HG03095 (cell line): ENCODE measurements around the gene KNDC1.

Experiments used
- ATAC-seq: cut with Tn5 transposase; IDR thresholded peaks from one replicate; pipeline ENCODE4 v1.9.1; 2021; ENCODE audit warnings: moderate library complexity; ENCODE audit not compliant: unreplicated experiment

Gene KNDC1

DNA sequence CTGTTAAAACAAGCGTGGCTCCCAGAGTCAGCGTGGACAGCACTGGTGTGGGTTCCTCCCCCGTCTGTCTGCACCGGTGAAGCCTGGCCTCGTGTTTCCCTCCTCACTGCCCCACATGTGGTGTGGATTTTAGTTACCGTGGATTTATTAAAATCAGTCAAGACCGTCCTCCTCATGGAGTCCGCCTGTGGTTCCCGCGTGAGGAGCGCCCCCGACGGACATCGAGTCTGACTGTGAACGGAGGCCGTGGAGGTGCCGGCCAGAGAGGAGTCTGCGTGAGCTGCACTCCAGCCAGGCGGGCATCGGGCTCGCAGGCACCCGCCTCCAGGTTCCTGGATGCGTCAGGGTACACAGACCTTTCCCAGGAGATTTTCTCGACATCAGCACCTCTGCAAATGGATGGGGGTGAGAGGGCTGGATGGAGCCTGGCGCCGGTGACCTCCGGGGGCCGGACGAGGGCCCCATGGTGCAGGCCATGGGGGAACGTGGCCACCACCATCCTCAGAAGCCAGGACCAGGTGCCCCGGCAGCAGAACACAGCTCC, 43.7 kb downstream of the KNDC1 start:
- no peak for ATAC-seq

DNA sequence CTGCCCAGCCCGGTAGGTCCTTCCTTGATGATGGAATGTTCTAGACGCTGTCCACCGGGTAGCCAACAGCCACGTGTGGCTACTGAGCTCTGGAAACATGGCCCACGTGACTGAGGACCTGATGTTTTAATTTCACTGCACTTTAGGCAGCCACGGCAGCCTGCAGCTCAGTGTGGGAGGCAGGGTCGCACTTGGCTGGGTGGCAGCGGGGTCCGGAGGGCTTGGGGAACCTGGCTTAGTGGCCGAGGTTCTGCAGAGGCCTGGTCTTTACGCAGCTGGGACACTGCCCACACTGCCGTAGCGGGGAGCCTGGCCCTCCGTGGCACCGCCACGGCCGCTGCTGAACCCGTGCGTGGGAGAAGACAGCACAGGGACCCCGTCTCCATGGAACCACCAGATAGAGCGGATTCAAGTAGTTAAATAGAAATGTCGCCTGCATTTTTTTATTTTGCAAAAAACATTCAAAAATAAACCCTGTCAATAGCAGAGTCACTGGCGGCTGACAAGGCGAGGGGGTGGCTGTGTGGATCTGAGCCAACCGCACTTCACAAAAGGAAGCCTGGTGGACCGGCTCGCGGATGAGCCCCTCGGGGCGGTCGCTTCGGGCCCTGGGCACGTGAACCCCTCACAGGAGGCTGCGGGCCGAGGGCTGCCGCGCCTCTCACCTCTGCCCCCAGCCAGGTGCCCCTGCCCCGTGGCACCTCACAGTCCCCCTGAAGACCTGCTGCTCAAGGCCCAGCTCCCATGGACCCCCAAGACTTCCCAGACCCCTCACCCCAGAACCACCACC, 44.4 kb downstream of the KNDC1 start:
- ATAC-seq = no peak

DNA sequence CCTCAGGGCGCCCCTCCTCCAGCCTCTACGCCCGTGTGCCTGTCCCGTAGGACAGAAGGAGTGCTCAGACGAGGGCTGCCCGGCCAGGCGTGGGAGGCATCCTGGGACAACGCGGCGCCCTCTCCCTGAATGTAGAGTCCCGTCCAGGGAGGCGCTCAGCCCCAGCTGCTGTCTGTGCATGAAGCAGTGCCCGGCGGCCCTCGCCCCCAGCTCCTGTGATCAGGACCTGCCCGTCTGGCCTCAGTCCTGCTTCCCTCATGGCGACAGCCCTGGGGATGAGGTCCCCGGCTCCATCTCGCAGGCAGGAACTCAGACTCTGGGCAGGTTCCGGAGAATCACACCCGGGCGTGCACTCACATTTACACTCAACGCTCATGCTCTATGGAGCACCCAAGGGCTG, 45.1 kb downstream of the KNDC1 start:
- no peak for ATAC-seq

DNA sequence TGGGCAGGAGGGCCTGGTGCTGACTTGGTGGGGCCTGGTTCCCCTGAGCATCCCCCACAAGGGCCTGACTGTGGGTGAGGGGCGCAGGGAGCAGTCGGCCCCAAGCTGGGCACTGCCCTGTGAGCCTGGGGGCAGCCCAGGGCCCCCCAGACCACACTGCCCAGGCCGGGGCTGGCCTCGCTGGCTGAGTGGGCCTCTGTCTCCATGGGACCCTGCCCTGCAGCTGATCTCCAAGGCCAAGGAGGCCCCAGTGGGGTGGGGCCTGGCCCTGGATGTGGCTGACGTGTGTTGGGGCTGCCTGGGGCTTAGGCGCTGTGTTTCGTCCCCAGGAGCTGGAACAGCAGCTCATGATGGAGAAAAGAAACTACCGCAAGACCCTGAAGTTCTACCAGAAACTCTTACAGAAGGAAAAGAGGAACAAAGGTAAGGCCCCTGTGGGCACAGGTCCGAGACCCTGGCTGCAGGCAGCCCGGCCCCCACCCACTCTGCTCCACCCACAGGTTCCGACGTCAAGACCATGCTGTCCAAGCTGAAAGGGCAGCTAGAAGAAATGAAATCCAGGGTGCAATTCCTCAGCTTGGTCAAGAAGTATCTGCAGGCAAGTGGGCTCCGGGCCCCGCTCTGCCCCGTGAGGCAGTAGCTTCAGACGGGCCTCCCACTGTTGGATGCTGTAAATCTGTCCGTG, 46.5 kb downstream of the KNDC1 start:
- no peak for ATAC-seq

DNA sequence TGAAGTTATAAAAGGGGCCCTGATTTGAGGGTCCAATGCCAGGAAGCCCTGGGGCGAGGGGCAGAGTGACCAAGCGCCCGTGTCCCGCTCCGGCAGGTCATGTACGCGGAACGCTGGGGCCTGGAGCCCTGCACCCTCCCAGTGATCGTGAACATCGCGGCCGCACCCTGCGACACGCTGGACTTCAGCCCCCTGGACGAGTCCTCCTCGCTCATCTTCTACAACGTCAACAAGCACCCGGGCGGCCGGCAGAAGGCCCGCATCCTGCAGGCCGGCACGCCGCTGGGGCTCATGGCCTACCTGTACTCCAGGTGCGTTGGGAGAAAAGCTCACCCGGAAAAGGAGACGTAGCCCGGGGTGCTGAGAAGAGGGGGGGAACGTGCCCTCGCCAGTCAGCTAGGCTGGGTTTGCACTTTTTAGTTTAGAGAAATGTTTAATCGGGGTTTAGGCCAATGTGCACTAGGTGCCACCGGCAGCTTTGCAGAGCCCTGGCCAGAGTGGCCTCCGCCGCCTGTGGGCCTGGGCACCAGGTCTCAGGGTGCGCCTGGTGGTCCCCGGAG, 47.1 kb downstream of the KNDC1 start:
- no peak for ATAC-seq

DNA sequence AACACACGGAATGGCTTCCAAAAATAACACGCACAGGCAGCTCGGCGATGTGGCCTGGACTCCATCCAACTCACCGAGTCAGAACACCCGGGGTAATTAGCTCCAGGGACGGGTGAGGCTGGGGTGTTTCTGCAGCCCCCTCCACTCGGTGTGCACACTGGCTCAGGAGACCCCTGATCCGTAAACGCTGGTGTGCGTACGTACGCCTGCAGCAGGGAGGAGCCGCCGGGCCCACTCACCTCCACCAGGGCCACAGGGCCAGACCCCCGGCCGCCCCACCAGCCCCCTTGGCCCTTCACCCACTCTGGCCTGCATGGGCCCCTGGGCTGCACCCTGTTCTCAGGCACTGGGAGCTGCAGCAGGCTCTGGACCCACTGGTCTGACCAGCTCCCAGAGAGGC, 47.6 kb downstream of the KNDC1 start:
- ATAC-seq = no peak

DNA sequence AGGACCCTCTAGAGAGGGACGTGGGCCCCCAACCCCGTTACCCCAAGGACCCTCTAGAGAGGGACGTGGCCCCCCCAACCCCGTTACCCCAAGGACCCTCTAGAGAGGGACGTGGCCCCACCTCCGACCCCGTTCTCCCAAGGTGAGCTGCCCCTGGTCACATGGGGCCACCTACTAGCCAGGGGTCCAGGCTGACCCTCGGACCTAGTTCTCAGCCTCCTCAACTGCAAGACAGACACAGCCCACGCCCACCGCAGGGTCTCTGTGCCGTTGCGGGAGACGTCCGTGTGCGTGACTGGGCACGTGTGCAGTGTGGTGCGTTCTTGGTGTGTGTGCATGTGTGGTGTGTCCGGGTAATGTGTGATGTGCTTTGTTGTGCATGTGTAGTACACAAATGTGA, 48.4 kb downstream of the KNDC1 start:
- no peak for ATAC-seq

DNA sequence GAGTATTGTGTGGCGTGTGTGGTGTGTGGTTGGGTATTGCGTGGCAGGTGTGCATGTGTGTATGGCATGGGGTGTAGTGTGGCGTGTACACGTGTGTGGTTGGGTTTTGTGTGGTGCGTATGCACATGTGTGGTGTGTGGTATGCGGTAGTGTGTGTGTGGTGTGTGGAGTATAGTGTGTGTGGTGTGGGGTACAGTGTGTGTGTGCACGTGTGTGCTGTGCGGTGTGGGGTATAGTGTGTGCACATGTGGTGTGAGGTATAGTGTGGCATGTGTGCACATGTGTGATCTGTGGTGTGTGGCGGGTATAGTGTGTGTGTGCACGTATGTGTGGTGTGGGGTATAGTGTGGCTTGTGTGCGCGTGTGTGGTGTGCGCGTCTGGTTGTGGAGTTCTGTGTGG, 49.1 kb downstream of the KNDC1 start:
- no peak for ATAC-seq

DNA sequence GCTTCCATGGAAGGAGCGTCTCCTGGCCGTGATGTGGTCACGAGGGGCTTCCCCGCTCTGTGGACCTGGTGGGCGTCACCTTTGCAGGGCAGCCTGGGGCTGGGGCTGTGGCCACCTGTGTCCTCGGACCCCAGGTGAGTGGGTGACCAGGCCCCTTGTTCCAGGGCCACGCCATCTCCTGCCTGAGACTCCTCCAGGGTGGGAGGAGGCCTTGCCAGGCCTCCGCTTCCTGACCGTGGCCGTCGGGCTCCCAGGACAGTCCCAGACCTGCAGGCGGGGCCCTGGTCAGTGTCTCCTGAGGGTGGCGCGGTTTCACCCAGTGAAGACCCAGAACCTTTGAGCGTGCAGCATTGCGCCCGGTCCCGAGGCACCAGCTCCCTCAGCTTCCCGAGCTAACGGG, 49.6 kb downstream of the KNDC1 start:
- no peak for ATAC-seq

DNA sequence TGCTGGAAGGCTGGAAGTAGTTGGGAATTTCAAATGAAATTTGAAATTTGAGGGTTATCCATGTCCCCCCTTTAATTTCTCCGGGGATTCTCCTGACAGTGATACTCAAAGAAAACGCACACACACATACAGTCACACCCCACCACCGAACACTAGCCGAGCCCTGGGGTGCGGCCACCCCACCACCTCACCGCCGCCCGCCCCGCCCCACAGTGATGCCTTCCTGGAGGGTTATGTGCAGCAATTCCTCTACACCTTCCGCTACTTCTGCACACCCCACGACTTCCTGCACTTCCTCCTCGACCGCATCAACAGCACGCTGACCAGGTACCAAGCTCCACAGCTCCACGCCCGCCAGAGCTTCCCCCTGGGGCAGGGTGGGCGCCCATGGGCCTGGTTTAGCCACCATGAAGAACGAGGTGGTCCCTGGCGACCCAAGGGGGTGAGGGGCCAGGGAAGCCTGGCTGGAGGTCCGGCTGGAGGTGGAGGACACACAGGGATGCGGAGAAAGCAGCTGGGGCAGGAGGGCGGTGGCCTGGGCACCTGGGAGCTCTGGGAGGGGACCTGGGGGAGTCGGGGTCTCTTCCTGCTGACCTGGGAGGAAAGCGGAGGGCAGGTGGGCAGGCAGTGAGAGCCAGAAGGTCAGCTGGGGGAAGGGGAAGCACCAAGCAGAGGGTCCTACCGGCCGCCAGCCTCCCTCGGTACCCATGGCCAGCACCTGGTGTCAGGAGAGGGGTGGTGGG, 50.5 kb downstream of the KNDC1 start:
- no peak for ATAC-seq

DNA sequence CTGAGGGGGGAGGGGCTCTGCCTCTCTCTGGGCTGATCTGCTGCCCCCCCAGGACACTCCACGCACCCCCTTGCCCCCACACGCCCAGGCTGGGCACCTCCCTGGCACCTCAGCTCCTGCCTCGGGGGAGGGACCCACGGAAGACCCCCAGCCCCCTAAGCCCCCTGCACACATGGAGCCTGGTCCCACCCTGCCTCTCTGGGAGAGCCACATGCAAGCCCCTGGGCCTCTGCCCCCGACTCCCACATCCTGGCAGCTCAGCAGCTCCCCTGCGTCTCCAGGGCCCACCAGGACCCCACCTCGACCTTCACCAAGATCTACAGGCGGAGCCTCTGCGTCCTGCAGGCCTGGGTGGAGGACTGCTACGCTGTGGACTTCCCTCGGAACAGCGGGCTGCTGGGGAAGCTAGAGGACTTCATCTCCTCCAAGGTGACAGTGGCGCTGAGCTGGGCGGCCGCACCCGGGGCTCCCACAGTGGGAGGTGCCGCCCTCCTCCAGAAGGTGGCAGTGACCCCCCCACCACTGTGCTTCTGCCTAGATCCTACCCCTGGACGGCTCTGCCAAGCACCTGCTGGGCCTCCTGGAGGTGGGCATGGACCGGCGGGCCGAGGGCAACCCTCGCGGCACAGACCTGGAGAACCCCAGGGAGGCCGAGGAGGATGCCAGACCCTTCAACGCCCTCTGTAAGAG, 51.3 kb downstream of the KNDC1 start:
- ATAC-seq = no peak

DNA sequence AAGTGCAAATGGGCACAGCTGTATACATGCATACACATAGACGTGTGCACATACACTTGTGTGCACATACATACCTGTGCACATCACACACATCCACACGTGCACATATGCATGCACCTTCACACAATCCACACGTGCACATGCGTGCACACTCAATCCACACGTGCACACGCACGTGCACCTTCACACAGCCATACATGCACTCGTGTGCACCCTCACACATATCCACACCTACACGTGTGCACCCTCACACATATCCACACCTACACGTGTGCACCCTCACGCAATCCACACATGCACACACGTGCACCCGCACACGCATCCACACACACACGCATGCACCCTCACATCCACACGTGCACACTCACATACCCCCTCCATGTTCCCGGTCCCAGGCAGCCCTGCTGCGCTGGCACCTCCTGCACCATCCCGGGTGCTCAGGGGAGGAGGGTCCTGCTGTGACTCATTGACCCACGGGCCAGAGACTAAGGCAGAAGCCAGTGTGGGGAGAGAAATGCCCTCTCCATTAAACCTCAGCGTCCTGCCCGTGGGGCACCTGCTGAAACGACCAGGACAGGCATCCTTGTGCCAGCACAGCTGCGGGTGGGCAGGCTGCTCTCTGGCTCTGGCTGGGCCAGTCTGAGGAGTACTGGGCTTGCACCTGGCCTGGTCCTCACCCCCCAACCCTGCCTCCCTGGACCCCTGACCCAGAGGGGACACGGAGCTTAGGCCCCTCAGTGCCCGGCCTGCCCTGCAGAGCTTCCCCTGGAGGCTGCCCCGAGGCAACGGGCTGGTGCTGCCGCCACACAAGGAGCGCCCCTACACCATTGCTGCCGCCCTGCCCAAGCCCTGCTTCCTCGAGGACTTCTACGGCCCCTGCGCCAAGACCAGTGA, 52.2 kb downstream of the KNDC1 start:
- ATAC-seq = no peak

DNA sequence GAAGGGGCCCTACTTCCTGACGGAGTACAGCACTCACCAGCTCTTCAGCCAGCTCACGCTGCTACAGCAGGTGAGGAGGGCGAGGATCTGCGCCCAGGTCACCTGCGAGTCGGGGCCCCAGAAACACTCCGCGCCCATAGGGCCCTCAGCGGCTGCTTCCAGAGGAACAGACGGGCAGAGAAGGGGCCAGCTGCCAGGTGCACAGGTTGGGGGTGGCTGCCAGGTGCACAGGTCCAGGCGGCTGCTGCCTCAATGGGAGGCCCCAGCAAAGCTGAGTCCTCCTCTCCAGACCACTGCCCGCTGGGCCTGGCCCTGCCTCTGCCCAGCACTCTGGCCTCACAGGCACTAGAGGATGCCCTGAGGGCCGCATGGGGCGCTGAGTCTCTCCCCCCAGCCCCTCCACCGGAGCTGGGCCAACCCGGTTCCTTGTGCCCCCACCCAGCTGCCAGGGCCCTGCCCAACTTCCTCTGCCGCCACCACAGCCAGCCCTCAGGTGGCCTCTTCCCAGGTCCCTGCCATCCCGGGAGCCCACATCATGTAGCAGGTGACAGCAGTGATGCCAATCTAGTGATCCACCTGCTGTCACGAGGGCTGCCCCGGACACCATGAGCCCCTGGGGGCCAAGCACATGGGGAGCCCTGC, 53.0 kb downstream of the KNDC1 start:
- ATAC-seq = no peak

DNA sequence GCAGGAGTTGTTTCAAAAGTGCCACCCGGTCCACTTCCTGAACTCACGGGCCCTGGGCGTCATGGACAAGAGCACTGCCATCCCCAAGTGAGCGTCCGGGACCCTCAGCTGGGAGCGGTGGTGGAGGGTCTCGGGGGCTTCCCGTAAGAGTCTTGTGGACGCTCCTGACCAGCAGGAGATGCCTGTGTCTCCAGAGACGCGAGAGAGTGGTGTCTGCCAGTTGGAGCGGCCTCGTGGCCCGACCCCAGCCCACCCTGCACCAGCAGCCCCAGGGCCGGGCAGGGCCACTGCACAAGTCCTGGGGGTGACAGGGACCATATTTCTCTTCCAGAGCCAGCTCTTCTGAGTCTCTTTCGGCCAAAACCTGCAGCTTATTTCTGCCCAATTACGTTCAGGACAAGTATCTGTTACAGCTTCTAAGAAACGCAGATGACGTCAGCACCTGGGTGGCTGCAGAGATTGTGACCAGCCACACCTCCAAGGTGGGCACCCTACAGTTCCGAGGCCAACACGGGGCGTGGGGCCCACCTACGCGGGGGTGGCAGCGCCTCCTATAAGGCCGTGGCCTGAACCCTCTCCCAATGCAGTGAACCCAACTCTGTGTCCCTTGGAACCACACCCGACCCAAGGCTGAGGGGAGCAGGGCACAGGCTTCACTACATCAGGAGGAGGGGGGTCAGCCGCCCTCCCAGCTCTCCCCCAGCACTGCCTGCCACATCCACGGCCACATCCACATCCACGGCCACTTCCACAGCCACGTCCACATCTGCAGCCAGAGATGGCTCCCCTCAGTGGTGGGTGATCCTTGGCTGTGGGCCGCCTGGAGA, 53.8 kb downstream of the KNDC1 start:
- ATAC-seq = no peak

DNA sequence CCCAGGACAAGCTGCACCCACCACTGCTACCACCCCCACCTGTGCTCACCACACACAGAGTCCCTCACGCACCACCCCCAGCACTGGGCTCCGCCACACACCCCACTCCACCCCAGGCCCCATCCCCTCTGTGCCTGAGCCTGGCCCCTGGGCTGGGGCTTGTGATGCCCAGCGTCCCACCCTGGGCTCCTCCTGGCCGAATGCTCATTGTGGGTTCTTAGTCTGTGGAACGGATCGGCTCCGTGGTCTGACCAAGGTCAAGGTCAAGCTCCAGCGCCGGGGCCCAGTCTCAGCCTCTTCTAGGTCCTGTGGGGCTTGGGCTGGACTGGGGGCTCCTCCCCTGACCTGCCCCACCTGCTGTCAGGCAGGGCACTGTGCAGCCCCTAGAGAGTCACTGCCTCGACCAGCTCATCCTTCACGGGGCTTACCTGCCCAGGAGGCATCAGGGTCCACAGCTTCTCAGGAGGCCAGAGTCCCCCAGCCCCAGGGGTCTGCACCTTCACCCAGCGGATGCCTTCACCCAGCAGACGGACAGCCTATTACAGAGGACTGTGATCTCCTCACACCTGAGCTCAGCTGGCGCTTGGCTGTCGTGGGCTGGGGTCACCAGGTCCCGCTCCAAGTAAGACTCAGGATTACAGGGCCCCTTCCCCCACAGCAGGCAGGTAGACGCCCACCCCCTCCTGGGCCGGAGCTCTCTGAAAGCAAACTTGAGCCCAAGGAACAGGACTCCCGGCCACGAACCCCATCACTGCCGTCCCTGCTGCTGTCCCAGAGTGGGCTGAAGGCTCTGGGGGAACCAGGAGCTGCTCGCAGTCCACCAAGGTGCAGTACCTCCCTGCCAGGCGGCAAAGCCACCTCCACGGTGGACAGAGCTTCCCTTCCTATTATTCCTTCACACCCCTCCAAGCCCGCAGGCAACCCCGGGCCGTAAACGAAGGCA, 54.7 kb downstream of the KNDC1 start:
- no peak for ATAC-seq

DNA sequence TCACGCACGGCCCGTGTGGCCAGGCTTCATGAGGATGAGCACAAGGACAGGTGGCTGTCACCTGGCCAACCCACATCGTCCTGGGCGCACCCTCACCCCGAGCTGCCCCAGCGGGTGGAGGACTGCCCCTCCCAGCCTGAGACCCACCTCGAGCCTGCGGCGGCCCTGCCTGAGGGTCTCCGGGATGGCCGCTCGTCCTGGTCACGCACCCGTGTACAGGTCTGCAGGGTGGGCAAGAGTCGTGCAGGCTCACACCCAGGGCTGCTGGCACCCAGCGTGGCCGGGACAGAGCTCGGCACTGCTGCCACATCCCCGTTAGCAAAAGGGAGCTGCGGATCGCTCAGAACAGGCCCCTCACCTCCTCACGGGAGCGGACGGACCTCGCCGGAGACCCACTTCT, 55.6 kb downstream of the KNDC1 start:
- no peak for ATAC-seq

DNA sequence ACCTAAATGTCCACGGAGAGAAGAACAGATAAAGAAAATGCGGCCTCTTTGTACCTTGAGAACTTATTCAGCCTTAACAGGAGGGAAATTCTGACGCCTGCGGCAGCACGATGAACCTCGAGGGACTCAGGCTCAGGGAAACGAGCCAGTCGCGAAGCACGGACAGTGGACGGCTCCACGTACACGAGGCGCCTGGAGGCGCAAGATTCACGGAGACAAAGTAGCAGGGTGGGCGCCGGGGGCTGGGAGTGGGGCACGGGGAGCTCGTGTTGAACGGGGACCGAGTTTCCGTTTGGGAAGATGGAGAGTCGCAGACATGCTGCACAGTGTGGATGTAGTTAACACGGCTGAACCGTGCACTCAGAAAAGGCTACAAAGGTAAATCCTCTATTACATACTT, 56.8 kb downstream of the KNDC1 start:
- no peak for ATAC-seq
